Endodermal cell (in vitro differentiated cells): ENCODE data around the gene B4GALT3. TPM values are rescaled to one million over a fixed set of nuclear protein-coding genes. Genes with fewer than 3 reads are reported as not detected.
A peak's percentile ranks its signal among the peaks of the same experiment; 100 is the strongest.

Experiments
- DNase-seq: peaks from one replicate; pipeline ENCODE4 v3.0.0-alpha.2; 2017
- H3K27ac ChIP-seq: 2 replicates; pipeline ENCODE4 v1.5.1; 2013; ENCODE audit warnings: mild to moderate bottlenecking, low read depth, low read length, moderate library complexity
- H3K27me3 ChIP-seq: 2 replicates; pipeline ENCODE4 v1.6.1; 2013; ENCODE audit warnings: mild to moderate bottlenecking, low read length, moderate library complexity; ENCODE audit not compliant: insufficient read depth, control insufficient read depth, poor library complexity, severe bottlenecking
- H3K36me3 ChIP-seq: 2 replicates; pipeline ENCODE4 v1.7.0; 2013; ENCODE audit warnings: mild to moderate bottlenecking, low read length, moderate library complexity; ENCODE audit not compliant: control insufficient read depth, insufficient read depth
- H3K4me1 ChIP-seq: one replicate; pipeline ENCODE4 v1.7.0; 2013; ENCODE audit warnings: low read length; ENCODE audit not compliant: control insufficient read depth, insufficient read depth
- H3K4me3 ChIP-seq: 2 replicates; pipeline ENCODE4 v1.5.1; 2013; ENCODE audit warnings: mild to moderate bottlenecking, low read length, moderate library complexity
- H3K9ac ChIP-seq: 2 replicates; pipeline ENCODE4 v1.6.1; 2013; ENCODE audit warnings: mild to moderate bottlenecking, low read length, moderate library complexity; ENCODE audit not compliant: poor library complexity, severe bottlenecking; ENCODE audit errors: extremely low read depth
- H3K9me3 ChIP-seq: 2 replicates; pipeline ENCODE4 v1.6.1; 2013; ENCODE audit warnings: mild to moderate bottlenecking, low read length, moderate library complexity; ENCODE audit not compliant: control insufficient read depth
- H3K27ac Mint-ChIP-seq: 2 replicates; pipeline ENCODE4 v1.8.0; 2020; ENCODE audit warnings: mixed read lengths
- H3K27me3 Mint-ChIP-seq: 2 replicates; pipeline ENCODE4 v1.8.0; 2021; ENCODE audit warnings: mild to moderate bottlenecking, mixed read lengths; ENCODE audit not compliant: insufficient read depth
- H3K36me3 Mint-ChIP-seq: 2 replicates; pipeline ENCODE4 v1.8.0; 2020; ENCODE audit warnings: low read depth, mixed read lengths
- H3K4me1 Mint-ChIP-seq: 2 replicates; pipeline ENCODE4 v1.8.0; 2020; ENCODE audit warnings: mixed read lengths
- H3K4me3 Mint-ChIP-seq: 2 replicates; pipeline ENCODE4 v1.8.0; 2020; ENCODE audit warnings: mild to moderate bottlenecking, moderate library complexity, mixed read lengths
- H3K9me3 Mint-ChIP-seq: 2 replicates; pipeline ENCODE4 v1.8.0; 2020; ENCODE audit warnings: mild to moderate bottlenecking, mixed read lengths
- CTCF ChIP-seq: fragments of 200-600 bp; sonication (generic); conservative IDR thresholded peaks from 2 replicates; pipeline ENCODE4 v1.5.0; 2021; ENCODE audit warnings: antibody characterized with exemption, mild to moderate bottlenecking
- WGBS, 2 experiments: methylation state at CpG; one replicate each; pipeline versions ENCODE4 v1.1.5 to v1.1.7; 2013; ENCODE audit warnings: missing lambda C conversion rate in 2 of 2, mixed read lengths in 1 of 2; ENCODE audit not compliant: insufficient coverage in 1 of 2, insufficient read length in 1 of 2; 5-methylcytosine and 5-hydroxymethylcytosine counted together
- total RNA-seq, 2 donors: library from RNA; stranded (reverse); fragmentation: NEBNext Ultra II Directional in 1 of 2; extraction: Animal tissue kit (Norgen Biotek cat#: 25700) in 1 of 2; gene quantifications; 2 replicates in 1 of 2; 3 replicates in 1 of 2; pipeline ENCODE4 v1.2.1, GENCODE V29; 2021

The B4GALT3 gene
- total RNA-seq, 2 donors from 2014 or later: 30.4 to 37.9 TPM

DNA sequence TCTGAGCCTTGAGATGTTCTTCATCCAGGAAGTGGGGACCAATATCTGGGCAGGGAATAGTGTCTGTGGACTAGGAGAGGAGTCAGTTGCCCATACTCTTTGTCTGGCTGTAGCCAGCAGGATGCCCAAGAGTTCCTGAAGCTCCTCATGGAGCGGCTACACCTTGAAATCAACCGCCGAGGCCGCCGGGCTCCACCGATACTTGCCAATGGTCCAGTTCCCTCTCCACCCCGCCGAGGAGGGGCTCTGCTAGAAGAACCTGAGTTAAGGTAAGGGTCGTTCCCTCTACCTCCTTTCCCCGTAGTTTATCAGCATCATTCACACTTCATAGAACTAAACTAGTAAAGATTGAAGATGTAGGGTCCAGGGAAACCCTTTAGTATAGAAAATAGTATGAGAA, 14.5 kb downstream of the B4GALT3 start:
- Histone ChIP-seq H3K9me3 (no peaks in the 10 kb centered on the region), H3K9ac (no peak overlapping the region), H3K27ac (no peak overlapping the region), H3K4me1 (peaks cover 5% of the 10 kb centered on the region), H3K4me3 (no peak overlapping the region), H3K36me3 (peaks cover 44% of the 10 kb centered on the region), H3K27me3 (no peaks in the 10 kb centered on the region)
- Mint-ChIP-seq H3K36me3 (peaks cover 26% of the 10 kb centered on the region), H3K27me3 (no peaks in the 10 kb centered on the region), H3K9me3 (no peaks in the 10 kb centered on the region), H3K4me1 (peaks cover 28% of the 10 kb centered on the region), H3K4me3 (no peak overlapping the region), H3K27ac (no peak overlapping the region)
- TF ChIP-seq CTCF: no peak
- WGBS, 2 experiments: 87 to 97% methylated on average over 3 to 9 of the region's 10 CpGs
- DNase-seq: no peak

GRCh38 chr1:161162052-161162451, 15.3 kb downstream of the B4GALT3 start:
- H3K4me1 Mint-ChIP-seq: peaks cover 26% of the 10 kb centered on the region
- Histone ChIP-seq H3K4me1 (peaks cover 5% of the 10 kb centered on the region), H3K9me3 (no peaks in the 10 kb centered on the region), H3K9ac (no peak overlapping the region), H3K4me3 (no peak overlapping the region), H3K36me3 (peaks cover 52% of the 10 kb centered on the region), H3K27me3 (no peaks in the 10 kb centered on the region), H3K27ac (no peak overlapping the region)
- no peak for TF ChIP-seq CTCF
- peak overlapping the region; percentile 57 for H3K27ac Mint-ChIP-seq
- 86 to 94% methylated on average over 3 to 7 of the region's 7 CpGs for WGBS, 2 experiments
- H3K27me3 Mint-ChIP-seq: no peaks in the 10 kb centered on the region
- peaks cover 32% of the 10 kb centered on the region for H3K36me3 Mint-ChIP-seq
- H3K9me3 Mint-ChIP-seq: no peaks in the 10 kb centered on the region
- DNase-seq: no peak
- H3K4me3 Mint-ChIP-seq: no peak overlapping the region

- Mint-ChIP-seq H3K27me3 (no peaks in the 10 kb centered on the region), H3K27ac (peak overlapping the region; percentile 57), H3K4me1 (peaks cover 23% of the 10 kb centered on the region), H3K9me3 (no peaks in the 10 kb centered on the region), H3K36me3 (peaks cover 35% of the 10 kb centered on the region), H3K4me3 (no peak overlapping the region)
- DNase-seq: no peak
- peaks cover 5% of the 10 kb centered on the region for H3K4me1 ChIP-seq
- H3K9me3 ChIP-seq: no peaks in the 10 kb centered on the region
- no peak for TF ChIP-seq CTCF
- no peaks in the 10 kb centered on the region for H3K27me3 ChIP-seq
- no peak overlapping the region for H3K9ac ChIP-seq
- WGBS, 2 experiments: 91 to 94% methylated on average over 3 to 5 of the region's 5 CpGs
- no peak overlapping the region for H3K27ac ChIP-seq
- H3K36me3 ChIP-seq: peaks cover 55% of the 10 kb centered on the region
- H3K4me3 ChIP-seq: no peak overlapping the region
Measured at GRCh38 chr1:161161652-161162051, 15.7 kb downstream of the B4GALT3 start.
